Stimulated activated CD4-positive, alpha-beta T cell treated with anti-CD3 and anti-CD28 coated beads, Interleukin-4, amount 100 ng/mL, for 24 hours (primary cell): Measurements from ENCODE around the gene PTGS2.
A peak's percentile ranks its signal among the peaks of the same experiment; 100 is the strongest.

ENCODE experiments used
- DNase-seq: peaks from one replicate; pipeline ENCODE4 v3.0.0-alpha.2; 2020

The PTGS2 gene

GRCh38 chr1:186680245-186681061 is at the start of gene PTGS2:
PTGS2 (minus strand) TSS chr1:186680423; CDS start chr1:186680290, 133 bp downstream.
- peak; percentile 17 for DNase-seq

GRCh38 chr1:186722711-186723309 is 42.6 kb upstream of the PTGS2 start:
- DNase-seq = peak; percentile 9

GRCh38 chr1:186717286-186717685 is 37.1 kb upstream of the PTGS2 start:
- DNase-seq = no peak

GRCh38 chr1:186715887-186716809 is 35.9 kb upstream of the PTGS2 start:
- DNase-seq = no peak

- no peak for DNase-seq
Measured at GRCh38 chr1:186710696-186711095, 30.5 kb upstream of the PTGS2 start.

GRCh38 chr1:186708694-186709097 is 28.5 kb upstream of the PTGS2 start:
- no peak for DNase-seq

- no peak for DNase-seq
Measured at GRCh38 chr1:186703209-186703766, 23.1 kb upstream of the PTGS2 start.

- no peak for DNase-seq
Measured at GRCh38 chr1:186700722-186701121, 20.5 kb upstream of the PTGS2 start.

- DNase-seq = no peak
Measured at GRCh38 chr1:186699519-186699918, 19.3 kb upstream of the PTGS2 start.

GRCh38 chr1:186689907-186690306 is 9.7 kb upstream of the PTGS2 start:
- no peak for DNase-seq

- DNase-seq = no peak
Measured at GRCh38 chr1:186689376-186689775, 9.2 kb upstream of the PTGS2 start.

GRCh38 chr1:186683652-186684410 is 3.6 kb upstream of the PTGS2 start:
- DNase-seq = no peak

- no peak for DNase-seq
Measured at GRCh38 chr1:186682736-186683135, 2.5 kb upstream of the PTGS2 start.

GRCh38 chr1:186681801-186682200 is 1.6 kb upstream of the PTGS2 start:
- no peak for DNase-seq

- no peak for DNase-seq
Measured at GRCh38 chr1:186681121-186681520, 898 bp upstream of the PTGS2 start.

- DNase-seq = no peak
Measured at GRCh38 chr1:186679924-186680244, 339 bp downstream of the PTGS2 start.

GRCh38 chr1:186678155-186678554 is 2.1 kb downstream of the PTGS2 start:
- no peak for DNase-seq

- no peak for DNase-seq
Measured at GRCh38 chr1:186672596-186672995, 7.6 kb downstream of the PTGS2 start.

GRCh38 chr1:186672131-186672530 is 8.1 kb downstream of the PTGS2 start:
- no peak for DNase-seq

- no peak for DNase-seq
Measured at GRCh38 chr1:186671136-186671825, 8.9 kb downstream of the PTGS2 start.

- DNase-seq = no peak
Measured at GRCh38 chr1:186670297-186671135, 9.7 kb downstream of the PTGS2 start.
